Spleen (tissue), 7 donors: ENCODE measurements around the gene VIL1.

ENCODE experiments used
- POLR2A ChIP-seq, 3 donors: fragments of 450-650 bp; IDR thresholded peaks; one replicate each; pipeline ENCODE4 v1.5.1; 2017; ENCODE audit warnings: antibody characterized with exemption in 3 of 3, mild to moderate bottlenecking in 1 of 3
- TF ChIP-seq, protein P1 (sequence below), 11 experiments: fragments of 200-600 bp in 7 of 11; fragments of 450-650 bp in 4 of 11; sonication (generic) in 4 of 11; IDR thresholded peaks in 8 of 11; conservative IDR thresholded peaks in 3 of 11; 1 replicate in 7 of 11; 2 replicates in 4 of 11; pipeline versions ENCODE4 v1.4.0 to v1.8.0; 2016 to 2021; ENCODE audit warnings: antibody characterized with exemption in 11 of 11, inconsistent platforms in 4 of 11, mild to moderate bottlenecking in 1 of 11
- donor health status: DM: no; HTN: no; CAD: no; lungs with moderate emphysema.
- donor health status: DM: no; HTN: no; CAD: no.
- donor health status: DM: no; HTN: no; CAD: no.

DNA sequence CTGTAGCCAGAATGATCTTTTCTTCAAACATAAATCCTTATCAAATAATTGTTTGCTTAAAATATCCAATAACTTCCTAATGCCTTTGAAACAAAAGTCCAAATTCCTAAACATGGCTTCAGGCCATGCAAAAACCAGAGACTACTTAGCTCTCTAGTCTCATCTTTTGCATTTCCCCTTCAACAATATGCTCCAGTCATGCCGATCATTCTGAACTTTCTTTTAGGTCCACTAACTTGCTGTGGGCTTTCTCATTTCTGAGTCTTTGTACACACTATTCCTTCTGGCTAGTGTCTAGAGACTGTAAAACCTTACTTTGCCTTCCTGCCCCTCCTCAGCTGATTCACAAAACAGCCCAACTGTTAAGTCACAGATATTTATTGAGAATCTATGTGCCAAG, 51.5 kb downstream of the VIL1 start:
- TF ChIP-seq POLR2A (IDR thresholded peaks at IDR 0.05): no peak
- TF ChIP-seq, protein P1, sequence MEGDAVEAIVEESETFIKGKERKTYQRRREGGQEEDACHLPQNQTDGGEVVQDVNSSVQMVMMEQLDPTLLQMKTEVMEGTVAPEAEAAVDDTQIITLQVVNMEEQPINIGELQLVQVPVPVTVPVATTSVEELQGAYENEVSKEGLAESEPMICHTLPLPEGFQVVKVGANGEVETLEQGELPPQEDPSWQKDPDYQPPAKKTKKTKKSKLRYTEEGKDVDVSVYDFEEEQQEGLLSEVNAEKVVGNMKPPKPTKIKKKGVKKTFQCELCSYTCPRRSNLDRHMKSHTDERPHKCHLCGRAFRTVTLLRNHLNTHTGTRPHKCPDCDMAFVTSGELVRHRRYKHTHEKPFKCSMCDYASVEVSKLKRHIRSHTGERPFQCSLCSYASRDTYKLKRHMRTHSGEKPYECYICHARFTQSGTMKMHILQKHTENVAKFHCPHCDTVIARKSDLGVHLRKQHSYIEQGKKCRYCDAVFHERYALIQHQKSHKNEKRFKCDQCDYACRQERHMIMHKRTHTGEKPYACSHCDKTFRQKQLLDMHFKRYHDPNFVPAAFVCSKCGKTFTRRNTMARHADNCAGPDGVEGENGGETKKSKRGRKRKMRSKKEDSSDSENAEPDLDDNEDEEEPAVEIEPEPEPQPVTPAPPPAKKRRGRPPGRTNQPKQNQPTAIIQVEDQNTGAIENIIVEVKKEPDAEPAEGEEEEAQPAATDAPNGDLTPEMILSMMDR (IDR thresholded peaks at IDR 0.05 in 8 of 11, conservative IDR thresholded peaks at IDR 0.05 in 3 of 11): no peak
